NCI-H2107 treated with DMSO at 0.1 percent for 48 hours (cell line): Measurements from ENCODE around the gene SELE.

Experiments used
- DNase-seq: peaks from one replicate; lab custom pipeline; 2025; ENCODE audit not compliant: unreplicated experiment; lab: John Stamatoyannopoulos, UW

Gene SELE, protein sequence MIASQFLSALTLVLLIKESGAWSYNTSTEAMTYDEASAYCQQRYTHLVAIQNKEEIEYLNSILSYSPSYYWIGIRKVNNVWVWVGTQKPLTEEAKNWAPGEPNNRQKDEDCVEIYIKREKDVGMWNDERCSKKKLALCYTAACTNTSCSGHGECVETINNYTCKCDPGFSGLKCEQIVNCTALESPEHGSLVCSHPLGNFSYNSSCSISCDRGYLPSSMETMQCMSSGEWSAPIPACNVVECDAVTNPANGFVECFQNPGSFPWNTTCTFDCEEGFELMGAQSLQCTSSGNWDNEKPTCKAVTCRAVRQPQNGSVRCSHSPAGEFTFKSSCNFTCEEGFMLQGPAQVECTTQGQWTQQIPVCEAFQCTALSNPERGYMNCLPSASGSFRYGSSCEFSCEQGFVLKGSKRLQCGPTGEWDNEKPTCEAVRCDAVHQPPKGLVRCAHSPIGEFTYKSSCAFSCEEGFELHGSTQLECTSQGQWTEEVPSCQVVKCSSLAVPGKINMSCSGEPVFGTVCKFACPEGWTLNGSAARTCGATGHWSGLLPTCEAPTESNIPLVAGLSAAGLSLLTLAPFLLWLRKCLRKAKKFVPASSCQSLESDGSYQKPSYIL

DNA sequence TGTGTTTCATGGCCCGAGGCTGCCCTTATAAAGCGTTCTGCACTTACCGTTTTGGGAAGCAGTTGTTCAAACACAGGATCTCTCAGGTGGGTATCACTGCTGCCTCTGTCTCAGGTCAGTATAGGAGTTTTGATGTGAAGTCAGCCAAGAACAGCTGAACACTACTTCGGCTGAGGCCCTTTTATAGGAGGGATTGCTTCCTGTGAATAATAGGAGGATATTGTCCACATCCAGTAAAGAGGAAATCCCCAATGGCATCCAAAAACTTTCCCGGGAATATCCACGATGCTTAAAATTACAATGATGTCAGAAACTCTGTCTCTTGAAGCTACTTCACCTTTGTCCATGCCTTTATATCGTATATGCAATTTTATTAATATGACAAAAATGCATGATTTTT, at the start of gene SELE:
Gene SELE (minus strand): TSS at position 156 of the 400 bp plus-strand sequence. CDS start 467 bp downstream, outside the sequence.
- no peak for DNase-seq

DNA sequence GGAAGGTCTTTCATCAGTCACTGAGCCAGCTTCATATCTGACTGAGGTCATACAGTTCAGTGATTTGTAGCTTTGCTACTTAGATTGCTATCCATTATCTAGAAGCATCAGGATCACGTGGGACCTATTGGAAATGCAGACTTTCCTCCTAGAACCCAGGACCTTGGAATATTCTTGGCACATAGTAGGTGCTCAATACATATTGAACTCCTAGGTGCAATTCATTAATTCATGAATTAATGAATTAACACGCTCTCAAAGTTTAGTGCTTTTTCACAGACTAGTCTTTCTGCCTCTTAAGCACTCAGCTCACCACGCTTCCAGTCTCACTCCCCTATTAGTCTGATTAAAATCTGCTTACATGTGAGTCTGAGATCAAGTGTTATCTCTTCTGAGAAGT, 48.7 kb upstream of the SELE start:
- DNase-seq = no peak

DNA sequence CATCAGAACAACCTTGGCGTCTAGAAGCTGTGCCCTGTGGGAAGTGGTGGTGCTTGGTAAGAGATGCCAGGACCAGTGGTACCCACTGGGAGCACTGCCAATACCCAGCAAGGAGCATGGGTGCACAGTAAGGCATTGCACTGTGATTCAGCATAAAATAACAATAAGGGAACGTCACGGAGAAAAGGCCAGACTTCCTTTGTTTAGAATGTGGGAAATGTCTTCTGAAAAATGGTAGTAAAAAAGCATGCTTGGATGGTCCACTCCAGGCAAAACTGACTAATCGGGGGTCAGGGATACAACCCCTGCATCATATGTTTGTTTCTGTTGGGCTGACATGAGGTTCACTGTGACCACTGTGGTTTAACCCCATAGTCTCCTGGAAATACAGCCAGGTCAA, 46.1 kb upstream of the SELE start:
- DNase-seq = no peak

DNA sequence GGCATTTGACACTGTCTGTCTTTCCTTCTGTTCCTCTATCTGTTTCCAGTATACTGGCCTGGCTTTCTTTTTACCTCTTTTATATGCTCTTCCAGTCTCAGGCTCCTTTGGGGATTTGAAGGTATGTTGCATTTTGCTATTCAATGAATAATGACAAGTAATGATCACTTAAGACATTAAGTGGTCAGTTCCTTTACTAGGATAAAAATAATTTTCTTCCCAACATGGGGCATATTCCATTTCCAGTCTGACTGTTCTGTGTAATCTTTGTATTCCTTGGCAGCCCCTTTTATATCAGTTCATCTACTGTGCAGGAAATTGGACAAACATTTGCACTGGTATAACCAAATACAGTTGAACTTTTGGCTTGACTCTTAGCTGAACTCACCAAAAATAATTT, 45.3 kb upstream of the SELE start:
- DNase-seq = no peak

DNA sequence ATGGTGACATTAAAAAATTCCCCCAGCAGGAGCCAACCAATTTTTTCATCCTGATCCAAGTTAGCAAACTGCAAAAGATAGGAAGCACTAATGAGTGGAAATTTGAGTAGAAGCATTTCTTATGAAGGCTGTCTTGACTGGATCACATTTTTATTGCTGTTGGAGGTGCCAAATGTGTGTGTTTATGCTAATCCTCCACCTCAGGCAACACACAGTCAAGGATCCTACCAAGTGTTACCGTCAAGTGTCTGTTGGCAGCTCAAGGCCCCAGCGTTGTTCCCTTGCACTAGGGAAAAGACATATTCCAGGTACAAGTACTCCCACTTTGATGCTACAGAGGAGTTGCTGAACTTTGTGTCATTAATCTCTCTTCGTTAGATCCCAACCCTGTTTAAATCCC, 42.6 kb upstream of the SELE start:
- no peak for DNase-seq

DNA sequence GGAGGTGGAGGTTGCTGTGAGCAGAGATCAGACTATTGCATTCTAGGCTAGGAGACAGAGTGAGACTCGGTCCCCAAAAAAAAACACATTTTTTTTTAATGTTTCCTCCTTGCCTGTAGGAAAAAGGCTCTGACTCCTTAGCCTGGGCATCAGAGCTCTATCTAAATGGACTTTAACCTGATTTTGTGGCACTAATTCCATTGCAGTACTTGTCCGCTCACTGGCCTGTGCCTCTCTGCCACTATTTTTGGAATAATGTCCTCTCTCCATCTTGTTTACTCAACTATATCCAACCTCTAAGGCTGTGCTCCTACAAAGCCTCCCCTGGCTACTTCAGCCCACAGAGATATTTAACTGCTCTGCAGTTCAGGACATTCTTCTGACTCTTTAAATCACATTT, 34.3 kb upstream of the SELE start:
- no peak for DNase-seq

DNA sequence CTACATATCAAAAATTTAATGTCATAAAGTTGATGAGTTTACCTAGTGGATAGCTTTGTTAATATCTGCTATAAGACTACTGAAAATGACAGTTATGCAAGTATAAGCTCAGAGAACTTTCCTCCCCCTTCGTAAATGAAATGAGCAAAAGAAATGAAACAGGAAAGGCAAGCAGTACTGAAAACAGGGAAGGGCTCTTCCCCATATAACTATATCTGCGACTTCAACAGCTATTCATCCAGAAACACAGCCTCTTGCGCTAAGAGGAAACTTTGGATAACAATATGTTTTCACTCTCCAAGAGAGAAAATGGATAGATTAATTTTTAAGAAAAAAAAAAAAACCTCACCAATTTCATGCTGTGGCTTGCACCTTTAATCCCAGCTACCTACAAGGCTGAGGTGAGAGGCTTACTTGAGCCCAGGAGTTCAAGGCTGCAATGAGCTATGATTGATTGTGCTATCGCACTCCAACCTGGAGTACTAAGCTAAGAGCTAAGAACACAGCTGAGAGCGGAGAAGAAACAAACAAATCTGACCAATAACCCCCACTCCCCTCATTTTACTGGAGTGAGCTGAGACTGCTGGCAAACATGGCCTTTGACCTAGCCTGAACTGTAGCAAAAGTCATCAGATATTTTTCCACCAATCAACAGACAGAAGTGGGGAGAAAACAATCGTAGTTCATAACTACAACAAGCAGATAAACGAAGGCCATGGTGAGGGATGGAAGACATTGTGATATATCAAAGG, 31.9 kb upstream of the SELE start:
- no peak for DNase-seq

DNA sequence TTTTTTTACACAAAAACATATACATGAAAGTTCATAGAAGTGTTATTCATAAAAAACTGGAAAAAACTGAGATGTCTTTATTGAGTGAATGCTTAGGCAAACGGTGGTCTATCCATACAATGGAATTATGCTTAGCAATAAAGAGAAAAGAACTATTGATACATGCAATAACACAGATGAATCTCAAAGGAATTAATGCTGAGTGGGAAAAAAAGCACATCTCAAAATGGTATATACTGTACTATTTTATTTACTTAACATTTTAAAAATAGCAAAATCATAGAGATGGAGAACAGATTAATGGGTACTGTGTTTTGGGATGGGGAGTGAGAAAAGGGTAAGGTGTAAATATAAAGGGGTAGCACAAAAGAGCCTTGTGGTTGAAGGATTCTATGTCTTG, 31.0 kb upstream of the SELE start:
- DNase-seq = no peak

DNA sequence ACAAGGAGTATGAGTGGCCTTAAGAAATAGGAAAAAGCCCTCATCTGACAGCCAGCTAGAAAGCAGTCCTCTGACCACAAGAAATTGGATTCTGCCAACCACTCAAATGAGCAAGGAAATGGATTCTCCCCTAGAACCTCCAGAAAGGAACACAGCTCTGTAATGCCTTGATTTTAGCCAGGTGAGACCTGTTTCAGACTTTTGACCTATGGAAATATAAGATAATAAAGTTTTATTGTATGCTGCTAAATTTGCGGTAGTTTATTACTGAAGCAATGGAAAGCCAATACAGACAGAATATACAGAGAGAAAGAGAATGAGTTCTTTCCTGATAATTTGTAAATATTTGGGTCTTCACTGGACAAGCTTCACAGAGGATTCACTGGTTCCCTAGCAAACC, 28.8 kb upstream of the SELE start:
- no peak for DNase-seq

DNA sequence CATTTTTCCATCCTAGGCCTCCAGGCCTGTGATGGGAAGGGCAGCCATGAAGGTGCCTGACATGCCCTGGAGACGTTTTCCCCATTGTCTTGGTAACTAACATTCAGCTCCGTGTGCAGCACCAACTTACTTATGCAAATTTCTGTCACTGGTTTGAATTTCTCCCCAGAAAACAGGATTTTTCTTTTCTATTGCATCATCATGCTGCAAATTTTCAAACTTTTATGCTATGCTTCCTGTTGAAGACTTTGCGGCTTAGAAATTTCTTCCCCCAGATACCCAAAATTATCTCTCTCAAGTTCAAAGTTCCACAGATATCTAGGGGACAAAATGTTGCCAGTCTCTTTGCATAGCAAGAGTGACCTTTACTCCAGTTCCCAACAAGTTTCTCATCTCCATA, 25.2 kb upstream of the SELE start:
- no peak for DNase-seq

DNA sequence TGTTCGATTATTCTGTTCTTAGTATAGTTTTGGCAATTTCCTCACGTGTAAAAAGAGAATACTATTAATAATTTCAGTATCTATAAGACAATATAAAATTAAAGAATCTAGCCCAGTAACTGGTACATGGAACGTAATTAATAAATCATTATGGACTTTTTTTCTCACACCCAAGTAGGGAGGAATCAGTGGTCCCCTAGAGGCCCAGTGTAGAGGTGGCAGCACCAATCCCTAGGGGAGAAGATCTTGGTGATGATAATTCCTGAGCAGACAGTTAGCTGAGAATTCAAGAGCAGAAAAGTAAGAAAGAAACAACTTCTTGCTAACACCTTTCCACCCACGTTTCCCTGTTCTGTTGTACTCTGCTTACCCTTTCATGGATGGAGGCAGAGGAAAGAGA, 19.7 kb upstream of the SELE start:
- no peak for DNase-seq

DNA sequence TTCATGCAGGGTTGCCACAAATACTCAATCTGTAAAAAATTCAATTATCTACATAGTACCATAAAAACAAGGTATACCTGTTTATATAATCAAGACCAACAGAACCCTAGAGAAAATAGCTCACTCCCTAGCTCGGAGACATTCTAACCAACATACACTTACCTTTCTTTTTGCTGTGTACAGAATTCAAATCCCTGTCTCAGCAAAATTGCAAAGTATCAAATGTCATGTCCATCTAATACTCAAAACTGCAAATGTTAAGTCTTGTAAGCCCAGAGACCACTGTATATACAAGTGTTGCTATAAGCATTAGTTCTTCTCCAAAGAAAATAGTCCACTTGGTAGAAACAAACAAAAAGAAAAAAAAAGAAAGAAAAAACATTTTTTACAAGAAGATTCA, 16.2 kb upstream of the SELE start:
- DNase-seq = no peak

DNA sequence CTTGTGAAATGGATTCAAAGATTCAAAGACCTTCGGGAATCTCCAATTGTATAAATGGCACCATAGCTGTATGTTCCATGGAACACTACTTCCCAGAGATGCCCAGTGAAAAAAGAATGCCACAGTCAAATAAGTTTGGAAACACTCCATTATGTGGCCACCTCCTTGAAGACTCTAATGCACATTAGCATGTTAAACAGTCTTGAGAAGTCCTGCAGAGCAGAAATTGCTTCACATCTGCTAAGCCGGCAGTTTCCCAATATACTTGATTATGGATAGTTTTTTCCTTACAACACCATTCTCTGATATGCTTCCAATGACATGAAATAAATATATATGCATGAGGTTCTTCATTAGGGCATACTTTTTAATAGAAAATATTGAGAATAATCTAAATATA, 12.7 kb upstream of the SELE start:
- DNase-seq = no peak

DNA sequence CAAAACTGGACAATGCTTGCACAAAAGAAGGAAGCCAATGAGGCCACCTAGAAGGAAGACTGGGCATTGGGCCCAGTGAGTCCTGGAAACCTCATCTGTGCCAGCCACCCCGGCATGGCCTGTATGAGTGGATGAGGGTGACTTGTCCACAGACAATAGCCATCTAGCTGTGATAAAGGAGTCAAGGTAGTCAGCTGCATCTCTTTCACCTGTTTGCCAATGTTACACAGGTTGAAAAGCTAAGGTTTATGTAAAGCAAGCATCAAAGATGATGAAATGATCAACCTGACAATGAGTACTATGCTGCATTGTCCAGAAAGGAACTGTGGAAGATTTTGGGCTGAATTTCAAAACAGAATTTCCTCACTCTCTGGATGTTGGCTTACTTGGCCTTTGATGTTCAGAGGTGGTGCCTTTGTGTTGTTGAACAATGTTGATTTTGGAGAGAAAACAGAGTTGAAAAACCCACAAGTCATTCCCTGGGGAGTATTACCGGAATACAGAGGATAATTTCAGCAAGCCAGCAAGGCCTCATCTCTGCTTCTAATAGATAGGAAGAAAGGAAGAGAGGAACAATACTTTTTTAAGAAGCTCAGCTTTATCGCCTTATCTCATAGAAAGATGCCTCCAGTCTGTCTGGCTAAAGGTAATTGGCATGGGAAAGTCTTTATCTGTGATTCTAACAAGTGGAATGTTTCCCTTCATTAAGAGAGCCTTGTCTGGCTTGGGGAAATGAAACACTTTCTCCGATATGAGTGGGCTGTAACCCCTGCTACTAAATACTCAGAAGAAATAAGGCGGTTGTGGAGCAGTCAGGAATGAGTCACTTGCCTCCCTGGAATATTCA, 11.4 kb upstream of the SELE start:
- no peak for DNase-seq

DNA sequence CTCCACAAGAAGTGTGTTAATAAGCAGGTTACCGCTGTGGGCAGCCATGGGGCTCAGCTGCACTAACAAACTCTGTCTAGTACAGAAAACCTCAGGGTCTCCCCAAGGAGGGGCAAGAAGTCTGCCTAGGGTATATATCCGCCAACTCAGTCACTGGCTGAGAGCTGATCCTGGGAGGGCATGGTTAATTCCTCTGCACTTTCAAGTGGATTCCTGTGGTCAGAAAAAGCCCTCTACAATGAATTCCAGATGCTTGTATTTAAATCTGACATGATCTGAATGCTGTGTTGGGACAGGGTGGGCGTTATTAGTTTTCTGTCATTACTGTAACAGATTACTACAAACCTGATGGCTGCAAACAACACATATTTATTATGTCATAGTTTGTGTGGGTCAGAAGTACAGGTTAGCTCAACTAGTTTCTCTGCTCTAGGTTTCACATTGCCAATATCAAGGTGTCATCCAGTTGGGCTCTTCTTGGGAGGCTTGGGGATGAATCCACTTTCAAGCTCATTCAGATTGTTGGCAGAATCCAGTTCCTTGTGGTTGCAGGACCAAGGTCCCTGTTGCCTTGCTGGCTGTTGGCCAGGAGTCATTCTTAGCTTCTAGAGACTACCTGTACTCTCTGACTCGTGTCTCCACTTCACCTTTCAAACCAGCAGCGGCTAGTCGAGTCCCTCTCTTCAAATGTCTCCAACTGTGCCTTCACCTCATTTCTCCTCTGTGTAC, 8.0 kb upstream of the SELE start:
- DNase-seq = no peak

DNA sequence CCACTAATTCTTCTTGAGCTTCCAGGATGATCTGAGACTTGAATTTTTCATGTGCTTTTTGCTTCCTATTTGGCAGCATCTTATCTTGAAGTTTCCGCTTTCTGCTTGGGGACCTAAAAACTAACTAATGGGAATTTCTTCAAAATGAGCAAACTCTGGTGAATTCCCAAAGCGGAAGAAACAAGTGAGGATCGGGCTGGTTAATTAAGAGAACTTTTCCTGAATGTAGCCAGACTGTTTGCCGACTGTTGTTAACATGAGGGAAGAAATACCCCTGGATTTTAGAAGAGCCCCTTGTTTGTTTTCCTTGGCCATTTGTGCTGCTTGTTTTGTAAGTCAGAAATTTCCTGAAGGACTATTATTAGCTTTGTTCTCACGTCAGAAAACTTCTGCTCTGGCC, 6.1 kb upstream of the SELE start:
- no peak for DNase-seq

DNA sequence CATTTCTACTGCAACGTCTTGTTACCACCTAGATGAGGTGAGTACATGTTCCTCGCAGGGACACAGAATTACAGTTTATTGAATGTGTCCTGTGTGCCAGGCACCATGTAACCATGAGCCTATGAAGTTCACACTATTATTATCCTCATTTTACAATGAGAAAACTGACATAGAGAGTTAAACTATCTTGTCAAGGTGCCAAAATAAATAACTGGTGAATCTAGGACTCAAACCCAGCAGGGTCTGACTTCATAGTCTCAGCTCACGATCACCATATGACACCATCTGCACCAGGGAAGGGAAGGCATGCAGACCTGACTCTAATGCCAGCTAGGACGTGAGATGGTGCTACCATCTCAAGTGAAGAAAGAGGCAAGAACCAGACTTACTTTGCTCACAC, 2.4 kb downstream of the SELE start:
- DNase-seq = no peak

DNA sequence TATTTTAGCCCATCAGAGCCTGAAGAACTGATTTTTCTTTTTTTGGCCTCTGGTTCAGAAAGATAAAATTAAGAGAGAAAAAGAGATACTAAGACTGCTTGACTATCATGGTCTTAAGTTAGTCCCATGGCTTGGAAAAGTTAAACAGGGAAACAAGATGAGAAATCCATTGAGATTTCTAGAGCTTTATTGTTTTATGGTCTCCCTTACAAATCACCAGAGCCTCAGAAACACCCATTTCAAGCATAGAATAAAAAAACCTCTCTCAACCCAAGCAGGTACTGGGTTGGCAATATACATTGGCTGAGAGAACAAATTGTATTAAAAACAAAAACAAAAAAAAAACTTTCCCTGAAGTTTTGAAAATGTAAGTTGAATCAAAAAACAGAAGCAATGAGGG, 3.9 kb downstream of the SELE start:
- DNase-seq = no peak

DNA sequence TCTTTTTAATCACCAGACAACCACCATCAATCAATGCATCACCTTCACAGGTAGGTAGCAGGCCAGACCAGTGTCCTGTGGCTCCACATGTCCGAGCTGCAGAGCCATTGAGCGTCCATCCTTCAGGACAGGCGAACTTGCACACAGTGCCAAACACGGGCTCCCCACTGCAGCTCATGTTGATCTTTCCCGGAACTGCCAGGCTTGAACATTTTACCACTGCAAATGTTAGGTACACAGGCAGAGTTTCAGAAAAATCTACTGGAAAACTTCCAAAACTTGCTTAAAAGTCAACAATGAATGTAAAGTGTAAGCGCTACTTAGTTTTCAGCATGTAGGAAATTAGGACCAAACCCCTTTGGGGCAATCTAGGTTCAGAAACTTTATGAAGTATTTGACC, 6.6 kb downstream of the SELE start:
- DNase-seq = no peak

DNA sequence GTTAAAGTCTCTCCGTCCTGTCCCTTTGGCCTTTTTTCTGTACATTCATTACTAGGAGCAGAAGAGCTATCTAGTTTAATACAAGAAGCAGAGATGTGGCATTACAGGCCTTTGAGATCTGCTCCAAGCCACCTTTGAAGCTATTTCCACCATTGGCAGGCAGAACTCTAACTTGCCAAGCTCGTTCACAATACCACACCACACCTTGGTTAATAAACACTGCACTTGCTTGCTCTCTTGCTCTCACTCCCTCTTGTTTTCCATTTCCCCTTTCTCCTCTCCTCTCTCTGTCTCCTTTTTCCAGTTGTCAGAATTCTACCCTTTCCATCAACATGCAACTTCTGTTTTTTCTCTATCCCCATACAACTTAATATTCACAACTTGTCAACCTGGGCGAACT, 7.0 kb downstream of the SELE start:
- DNase-seq = no peak

DNA sequence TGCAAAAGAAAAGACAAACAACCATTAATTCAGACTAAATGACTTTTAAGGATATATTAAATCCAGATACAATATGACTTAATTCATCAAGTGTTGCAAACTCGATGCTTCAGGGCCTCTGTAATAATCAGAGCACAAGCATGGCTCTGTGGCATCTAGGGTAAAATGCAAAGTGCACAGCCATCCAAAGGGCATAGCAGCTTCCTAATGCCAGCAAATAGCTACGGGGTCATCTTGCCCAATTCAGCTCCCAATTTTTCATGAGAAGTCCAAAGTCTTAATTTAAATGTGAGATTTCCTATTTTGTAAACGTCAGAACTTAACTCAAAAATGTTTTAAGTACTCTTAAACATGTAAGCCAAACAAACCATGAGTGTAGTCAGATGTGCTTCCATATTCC, 7.9 kb downstream of the SELE start:
- no peak for DNase-seq
